Astrocyte (in vitro differentiated cells and primary cell): ENCODE results near the gene RTBDN.

Experiments
- CTCF ChIP-seq: IDR thresholded peaks from 2 replicates; pipeline ENCODE4 v1.5.1; 2011; ENCODE audit warnings: low read depth, mild to moderate bottlenecking, inconsistent platforms, low read length, moderate library complexity; ENCODE audit not compliant: insufficient read depth
- EZH2 ChIP-seq: IDR thresholded peaks from 2 replicates; pipeline ENCODE4 v1.6.1; 2012; ENCODE audit warnings: mild to moderate bottlenecking, low read length, inconsistent platforms; ENCODE audit not compliant: insufficient read depth

DNA sequence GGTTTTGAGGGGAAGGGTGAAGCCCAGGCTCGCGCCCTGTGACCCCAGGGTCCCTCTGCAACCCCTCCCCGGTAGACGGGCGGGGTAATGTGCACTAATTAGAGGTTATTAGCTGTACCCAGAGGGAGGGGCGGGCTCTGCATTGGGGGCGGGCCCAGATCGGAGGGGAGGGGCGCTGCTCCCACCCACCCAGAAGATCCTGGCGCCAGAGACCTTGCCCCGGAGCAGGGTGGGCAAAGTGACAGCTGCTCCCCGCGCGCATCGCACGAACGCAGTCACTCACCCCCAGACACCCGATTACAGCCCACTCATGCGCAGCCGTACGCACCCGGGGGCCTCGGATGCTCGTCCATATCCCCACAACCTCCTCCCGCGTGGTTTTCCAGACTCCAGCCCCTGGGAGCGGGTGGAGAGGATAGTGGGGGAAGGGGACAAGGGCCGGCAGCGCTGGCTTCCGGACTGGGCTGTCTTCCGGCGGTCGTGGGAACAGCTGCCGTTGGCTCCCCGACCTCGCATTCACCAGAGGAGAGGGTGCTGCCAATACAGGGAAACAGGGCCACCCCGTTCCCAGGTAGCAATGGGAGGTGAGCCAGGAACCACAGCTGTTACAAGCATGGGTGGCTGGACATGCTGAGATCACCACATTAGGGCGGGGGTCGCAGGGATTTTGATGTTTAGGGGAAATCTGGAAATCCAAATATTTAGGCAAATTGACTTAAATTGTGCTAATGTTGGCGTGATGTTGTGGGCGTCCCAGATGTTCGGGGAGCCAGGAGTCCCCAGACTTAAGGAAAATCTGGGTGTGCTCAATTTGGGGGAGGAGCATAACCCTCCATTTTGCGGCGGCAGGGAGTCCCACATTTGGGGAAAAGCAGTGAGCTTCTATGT lies 56.1 kb downstream of the RTBDN start:
- TF ChIP-seq CTCF: no peak
- TF ChIP-seq EZH2: no peak
